ENCODE results near the gene FAM13A. TPM values are rescaled to one million over a fixed set of nuclear protein-coding genes. Genes with fewer than 3 reads are reported as not detected.

Gene FAM13A
- total and polyA plus RNA-seq, 2 donors (not counting 3 experiments of a cell fraction or from before 2014, with no cell fraction given), result 3.3 to 10.5 TPM

DNA sequence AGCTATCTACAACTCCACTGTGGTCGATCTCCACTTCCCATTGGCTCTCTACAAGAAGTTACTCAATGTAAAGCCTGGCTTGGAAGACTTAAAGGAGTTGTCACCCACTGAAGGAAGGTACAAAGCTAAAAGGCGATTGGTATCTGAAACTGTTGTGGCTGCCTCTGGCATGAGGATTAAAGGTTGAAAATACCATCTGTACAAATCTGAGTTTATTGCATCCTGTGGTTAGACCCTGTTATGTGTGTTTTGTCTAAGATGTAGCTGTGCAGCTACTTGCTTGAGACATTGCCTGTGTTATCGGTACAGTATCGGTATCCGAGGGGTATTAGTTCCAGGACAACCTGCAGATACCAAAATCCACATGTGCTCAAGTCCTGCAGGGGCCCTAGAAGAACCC, 375.8 kb downstream of the FAM13A start:
- H3K4me3 ChIP-seq (replicated peaks in 1 of 3; ENCODE audit: insufficient read depth in 1 of 3, low read depth in 1 of 3, low read length in 3 of 3), result no peak overlapping the region
- no peaks in the 10 kb centered on the region for H3K27me3 ChIP-seq (ENCODE audit: control insufficient read depth in 2 of 2, insufficient read depth in 2 of 2, low read length in 2 of 2)
- BruUV-seq (replicated peaks), result no TSS peak
- no peaks in the 10 kb centered on the region for H3K9me1 ChIP-seq (replicated peaks; ENCODE audit: control insufficient read depth, extremely low read depth, insufficient read depth, low read length)
- no peaks in the 10 kb centered on the region for H3K9me3 ChIP-seq (replicated peaks; ENCODE audit: control insufficient read depth, insufficient read depth, low read length)
- no peaks in the 10 kb centered on the region for H3K4me1 ChIP-seq (ENCODE audit: control insufficient read depth, extremely low read depth, insufficient read depth, low read length)
- H3K79me2 ChIP-seq (ENCODE audit: control insufficient read depth, insufficient read depth, low read length), result no peaks in the 10 kb centered on the region
- POLR2A ChIA-PET, result no interaction called here
- no peak overlapping the region for H2AFZ ChIP-seq (ENCODE audit: low read depth, low read length)
- peaks cover 0 to 8% of the 10 kb centered on the region in 2 experiments for H3K36me3 ChIP-seq (ENCODE audit: control insufficient read depth in 2 of 2, extremely low read depth in 1 of 2, insufficient read depth in 2 of 2, low read length in 2 of 2)
- DNase-seq (ENCODE audit: low read depth, low spot score) (no peak), FAIRE-seq (no peak)
- H3K4me2 ChIP-seq (ENCODE audit: insufficient read depth, low read length), result no peak overlapping the region
- no peaks in the 10 kb centered on the region for H4K20me1 ChIP-seq (replicated peaks; ENCODE audit: control insufficient read depth, extremely low read depth, insufficient read depth, low read length)
- dilution Hi-C loops (cut with MboI; ENCODE audit: extremely low pct_ligation_motif_present, low sequenced_read_pairs) (no loop called here), intact Hi-C loops (cut with micrococcal nuclease) (no loop called here)
- no peak overlapping the region for H3K27ac ChIP-seq (ENCODE audit: insufficient read depth, low read depth, low read length)
- TF ChIP-seq MYC (IDR thresholded peaks at IDR 0.05; ENCODE audit: low read depth, low read length) (no peak), EZH2 (IDR thresholded peaks at IDR 0.05; ENCODE audit: borderline replicate concordance, low read depth, low read length, severe bottlenecking) (no peak), JUN (IDR thresholded peaks at IDR 0.05; ENCODE audit: borderline replicate concordance, insufficient read depth, insufficient read length, low read depth) (no peak), POLR2A (IDR thresholded peaks at IDR 0.05; ENCODE audit: low read depth, low read length) (no peak), FOS (IDR thresholded peaks at IDR 0.05; ENCODE audit: borderline replicate concordance, insufficient read depth, low read length) (no peak), POLR2AphosphoS5 (IDR thresholded peaks at IDR 0.05; ENCODE audit: insufficient read depth, low read depth, low read length) (no peak), GATA2 (IDR thresholded peaks at IDR 0.05; ENCODE audit: insufficient read depth, insufficient read length, low read depth, low read length) (no peak)
- TF ChIP-seq, protein P1, sequence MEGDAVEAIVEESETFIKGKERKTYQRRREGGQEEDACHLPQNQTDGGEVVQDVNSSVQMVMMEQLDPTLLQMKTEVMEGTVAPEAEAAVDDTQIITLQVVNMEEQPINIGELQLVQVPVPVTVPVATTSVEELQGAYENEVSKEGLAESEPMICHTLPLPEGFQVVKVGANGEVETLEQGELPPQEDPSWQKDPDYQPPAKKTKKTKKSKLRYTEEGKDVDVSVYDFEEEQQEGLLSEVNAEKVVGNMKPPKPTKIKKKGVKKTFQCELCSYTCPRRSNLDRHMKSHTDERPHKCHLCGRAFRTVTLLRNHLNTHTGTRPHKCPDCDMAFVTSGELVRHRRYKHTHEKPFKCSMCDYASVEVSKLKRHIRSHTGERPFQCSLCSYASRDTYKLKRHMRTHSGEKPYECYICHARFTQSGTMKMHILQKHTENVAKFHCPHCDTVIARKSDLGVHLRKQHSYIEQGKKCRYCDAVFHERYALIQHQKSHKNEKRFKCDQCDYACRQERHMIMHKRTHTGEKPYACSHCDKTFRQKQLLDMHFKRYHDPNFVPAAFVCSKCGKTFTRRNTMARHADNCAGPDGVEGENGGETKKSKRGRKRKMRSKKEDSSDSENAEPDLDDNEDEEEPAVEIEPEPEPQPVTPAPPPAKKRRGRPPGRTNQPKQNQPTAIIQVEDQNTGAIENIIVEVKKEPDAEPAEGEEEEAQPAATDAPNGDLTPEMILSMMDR (IDR thresholded peaks at IDR 0.05; ENCODE audit: extremely low read depth in 1 of 2, insufficient read depth in 1 of 2, low read depth in 1 of 2, low read length in 2 of 2), result no peak
- TF ChIP-seq, protein P2, sequence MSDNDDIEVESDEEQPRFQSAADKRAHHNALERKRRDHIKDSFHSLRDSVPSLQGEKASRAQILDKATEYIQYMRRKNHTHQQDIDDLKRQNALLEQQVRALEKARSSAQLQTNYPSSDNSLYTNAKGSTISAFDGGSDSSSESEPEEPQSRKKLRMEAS (IDR thresholded peaks at IDR 0.05; ENCODE audit: insufficient read depth, insufficient read length), result no peak
- CTCF ChIA-PET, result interaction anchor here (1.0 to 1.1 kb wide), 2 partner anchors 8 to 9 kb away, joined by 3 to 4 read pairs; no protein-coding TSS in a partner anchor
- no peak overlapping the region for H3K9ac ChIP-seq (replicated peaks; ENCODE audit: extremely low read depth, insufficient read depth, low read length)

Small RNA genes within 50 kb of the gene (small RNA-seq; reads per million reads assigned to genes)
- not detected for gene RF02115 (ENCODE audit: insufficient read depth, insufficient read length, low read depth, low replicate concordance)
- not detected for gene RNU6-33P (ENCODE audit: insufficient read depth, insufficient read length, low read depth, low replicate concordance)

Other genes with a start within 250 kb of the FAM13A start
- 4.2 and 5.0 TPM in 2 replicates for gene TIGD2, start 54.3 kb upstream of the FAM13A start, total RNA-seq
- gene TIGD2, start 54.3 kb upstream of the FAM13A start, polyA plus RNA-seq, result 1.0 and 1.1 TPM in 2 replicates